Heart left ventricle (tissue), 16 donors: ENCODE results near the gene PHOSPHO1. TPM values are rescaled to one million over a fixed set of nuclear protein-coding genes. Genes with fewer than 3 reads are reported as not detected.

Experiments
- ATAC-seq, 4 donors: fragments of 200-7000 bp; cut with Tn5 transposase; one replicate each; pipeline ENCODE4 v1.9.1; 2020 to 2022; ENCODE audit warnings: moderate library complexity in 4 of 4, mild to moderate bottlenecking in 3 of 4, moderate number of reproducible peaks in 1 of 4
- DNase-seq, 5 donors: peaks; one replicate each; pipeline ENCODE4 v3.0.0-alpha.2; 2020
- H3K27ac ChIP-seq, 12 donors: fragments of 200-600 bp; sonication (generic) in 4 of 12; one replicate each; pipeline versions ENCODE4 v1.5.0 to v1.8.0; 2016 to 2022; ENCODE audit warnings: mild to moderate bottlenecking in 2 of 12
- H3K27me3 ChIP-seq, 9 donors: fragments of 200-600 bp; sonication (generic) in 2 of 9; one replicate each; pipeline versions ENCODE4 v1.5.1 to v1.8.0; 2016 to 2022; ENCODE audit warnings: mild to moderate bottlenecking in 3 of 9
- H3K36me3 ChIP-seq, 9 donors: fragments of 200-600 bp; sonication (generic) in 2 of 9; one replicate each; pipeline versions ENCODE4 v1.5.0 to v1.8.0; 2018 to 2022; ENCODE audit warnings: mild to moderate bottlenecking in 2 of 9
- H3K4me1 ChIP-seq, 12 donors: fragments of 200-600 bp; sonication (generic) in 4 of 12; one replicate each; pipeline versions ENCODE4 v1.5.0 to v1.8.0; 2016 to 2022; ENCODE audit warnings: mild to moderate bottlenecking in 3 of 12
- H3K4me3 ChIP-seq, 12 donors: fragments of 200-600 bp; sonication (generic) in 4 of 12; one replicate each; pipeline versions ENCODE4 v1.5.0 to v1.8.0; 2017 to 2022; ENCODE audit warnings: mild to moderate bottlenecking in 9 of 12, moderate library complexity in 4 of 12
- H3K9me3 ChIP-seq, 12 donors: fragments of 200-600 bp; sonication (generic) in 4 of 12; one replicate each; pipeline versions ENCODE4 v1.5.0 to v1.8.0; 2016 to 2022; ENCODE audit warnings: mild to moderate bottlenecking in 1 of 12
- POLR2A ChIP-seq, 2 donors: fragments of 450-650 bp; IDR thresholded peaks; one replicate each; pipeline ENCODE4 v1.6.1; 2017; ENCODE audit warnings: antibody characterized with exemption in 2 of 2, mild to moderate bottlenecking in 2 of 2, moderate library complexity in 2 of 2
- WGBS, 4 donors: extraction: QIAGEN DNeasy Blood & Tissue Kit in 2 of 4; methylation state at CpG; one replicate each; pipeline versions ENCODE4 v1.1.5 to v1.1.7; 2013 to 2018; 5-methylcytosine and 5-hydroxymethylcytosine counted together
- intact Hi-C, 10 donors: fragments of 100-400 bp; cut with DNase I; formaldehyde crosslinking; loops; one replicate each; pipeline versions ENCODE4 v1.11.1 to v1.14.2; 2022
- polyA plus RNA-seq, 2 donors: library from polyadenylated mRNA; stranded (reverse); fragments of 200-250 nt; gene quantifications; one replicate each; pipeline ENCODE4 v1.2.3, GENCODE V29; 2013
- total RNA-seq, 9 donors: library from RNA; depleted of rRNA in 2 of 9; stranded (reverse); fragments of >200 nt in 2 of 9; fragmentation: NEBNext Ultra II Directional in 3 of 9; extraction: Animal tissue kit (Norgen Biotek cat#: 25700) in 3 of 9; gene quantifications; one replicate each; pipeline versions ENCODE4 v1.1.0 to v1.2.4, GENCODE V29; 2016 to 2023
- TF ChIP-seq, protein P1 (sequence below), 12 donors: fragments of 200-600 bp; sonication (generic) in 4 of 12; IDR thresholded peaks; one replicate each; pipeline versions ENCODE4 v1.5.0 to v1.8.0; 2018 to 2022; ENCODE audit warnings: antibody characterized with exemption in 12 of 12, mild to moderate bottlenecking in 5 of 12
- donor health status: ischemic (EF 13 %, LVEDD 7.1; RV severe dilation, severe dysfunction).
- donor health status: healthy with polysubstance abuse.
- donor health status: DM: no; HTN: yes; CAD: no.
- donor health status: DM: no; HTN: no; CAD: no.
- donor health status: ischemic (EF 25% LVEDD 6.9; RV normal size, moderate dysfunction).
- donor health status: ischemic (EF 25% LVEDD 5.7; RV mildly dilated, moderate dysfunction).
- donor health status: healthy.
- donor health status: DM: yes; HTN: yes; CAD: no.
- donor health status: ischemic (EF 35%, LVEDD 5.7; RV mildly dilated, moderate dysfunction).
- donor health status: nonischemic (EF 11% LVEDD 7.7; RV severe dilation, severe dysfunction).
- donor health status: DM: yes; HTN: yes; CAD: no.
- donor health status: PGD.
- donor health status: ischemic (EF 29% LVEDD 5.4; RV normal size, mild dysfunction).
- donor health status: nonischemic (EF 23%, LVEDD 6.1; RV moderate dilation, normal function).

PHOSPHO1 gene
- total and polyA plus RNA-seq, 11 donors = 0.35 to 1.3 (median 0.66) TPM

DNA sequence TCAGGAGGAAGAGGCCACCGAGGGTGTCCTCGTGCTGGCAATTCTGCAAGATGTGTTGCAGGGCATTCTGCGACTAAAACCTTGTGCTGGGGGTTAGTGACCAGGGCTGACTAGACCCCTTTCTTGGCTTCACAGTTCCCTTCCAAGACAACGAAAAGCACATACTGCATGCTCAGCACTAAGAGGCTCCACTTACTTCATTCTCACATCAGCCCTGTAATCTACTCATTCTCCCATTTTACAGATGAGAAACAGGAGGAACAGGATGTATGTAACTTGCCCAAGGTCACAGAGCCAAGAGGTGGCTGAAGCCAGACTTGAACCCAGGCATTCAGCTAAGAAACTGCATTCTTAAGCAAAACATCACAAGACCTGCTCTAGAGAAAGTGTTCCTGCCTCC is 5.3 kb upstream of the PHOSPHO1 start:
- Histone ChIP-seq H3K4me1 (peaks cover 0 to 7% (median 0%) of the 10 kb centered on the region in 12 donors), H3K9me3 (no peaks in the 10 kb centered on the region), H3K4me3 (no peak overlapping the region), H3K27me3 (peaks cover 0 to 3% (median 0%) of the 10 kb centered on the region in 9 donors), H3K36me3 (no peaks in the 10 kb centered on the region), H3K27ac (no peak overlapping the region)
- WGBS, 4 donors = 75 to 77% (median 77%) methylated on average over 4 of the region's 4 CpGs
- ATAC-seq (no peak), DNase-seq (no peak)
- intact Hi-C loops = no loop called here
- no peak for TF ChIP-seq POLR2A (IDR thresholded peaks at IDR 0.05)
- TF ChIP-seq, protein P1, sequence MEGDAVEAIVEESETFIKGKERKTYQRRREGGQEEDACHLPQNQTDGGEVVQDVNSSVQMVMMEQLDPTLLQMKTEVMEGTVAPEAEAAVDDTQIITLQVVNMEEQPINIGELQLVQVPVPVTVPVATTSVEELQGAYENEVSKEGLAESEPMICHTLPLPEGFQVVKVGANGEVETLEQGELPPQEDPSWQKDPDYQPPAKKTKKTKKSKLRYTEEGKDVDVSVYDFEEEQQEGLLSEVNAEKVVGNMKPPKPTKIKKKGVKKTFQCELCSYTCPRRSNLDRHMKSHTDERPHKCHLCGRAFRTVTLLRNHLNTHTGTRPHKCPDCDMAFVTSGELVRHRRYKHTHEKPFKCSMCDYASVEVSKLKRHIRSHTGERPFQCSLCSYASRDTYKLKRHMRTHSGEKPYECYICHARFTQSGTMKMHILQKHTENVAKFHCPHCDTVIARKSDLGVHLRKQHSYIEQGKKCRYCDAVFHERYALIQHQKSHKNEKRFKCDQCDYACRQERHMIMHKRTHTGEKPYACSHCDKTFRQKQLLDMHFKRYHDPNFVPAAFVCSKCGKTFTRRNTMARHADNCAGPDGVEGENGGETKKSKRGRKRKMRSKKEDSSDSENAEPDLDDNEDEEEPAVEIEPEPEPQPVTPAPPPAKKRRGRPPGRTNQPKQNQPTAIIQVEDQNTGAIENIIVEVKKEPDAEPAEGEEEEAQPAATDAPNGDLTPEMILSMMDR (IDR thresholded peaks at IDR 0.05) = no peak

GRCh38 chr17:49234509-49235080 is 4.0 kb upstream of the PHOSPHO1 start:
- Histone ChIP-seq H3K9me3 (no peaks in the 10 kb centered on the region), H3K36me3 (no peaks in the 10 kb centered on the region), H3K27me3 (peaks cover 0 to 7% (median 0%) of the 10 kb centered on the region in 9 donors), H3K4me1 (peaks cover 0 to 17% (median 10%) of the 10 kb centered on the region in 12 donors), H3K27ac (no peak overlapping the region), H3K4me3 (no peak overlapping the region)
- TF ChIP-seq POLR2A (IDR thresholded peaks at IDR 0.05) = no peak
- TF ChIP-seq, protein P1 (IDR thresholded peaks at IDR 0.05) = no peak
- DNase-seq (no peak), ATAC-seq (no peak)
- 80 to 89% (median 88%) methylated on average over 5 of the region's 5 CpGs for WGBS, 4 donors
- intact Hi-C loops = no loop called here

- H3K36me3 ChIP-seq = no peaks in the 10 kb centered on the region
- ATAC-seq (no peak), DNase-seq (no peak)
- 68 to 74% (median 73%) methylated on average over 7 of the region's 7 CpGs for WGBS, 4 donors
- H3K9me3 ChIP-seq = no peaks in the 10 kb centered on the region
- H3K27ac ChIP-seq = no peak overlapping the region
- peaks cover 0 to 7% (median 0%) of the 10 kb centered on the region in 9 donors for H3K27me3 ChIP-seq
- no peak for TF ChIP-seq POLR2A (IDR thresholded peaks at IDR 0.05)
- TF ChIP-seq, protein P1 (IDR thresholded peaks at IDR 0.05) = no peak
- H3K4me3 ChIP-seq = peak overlapping the region in 9 of 12 donors; percentile 44 to 75 (median 69)
- intact Hi-C loops = no loop called here
- peaks cover 0 to 28% (median 15%) of the 10 kb centered on the region in 12 donors for H3K4me1 ChIP-seq
Measured at GRCh38 chr17:49231563-49231894, 942 bp upstream of the PHOSPHO1 start.

- WGBS, 4 donors = 5 to 6% (median 6%) methylated on average over 22 to 36 of the region's 36 CpGs
- TF ChIP-seq, protein P1 (IDR thresholded peaks at IDR 0.05) = no peak
- TF ChIP-seq POLR2A (IDR thresholded peaks at IDR 0.05) = no peak
- intact Hi-C loops = loop anchor here in 9 of 10 donors (5.0 to 10.0 kb wide), 9 partner anchors 38 to 165 kb away; no protein-coding TSS in a partner anchor
- peak overlapping the region in 2 of 12 donors; percentile 37 to 60 for H3K27ac ChIP-seq
- H3K36me3 ChIP-seq = no peaks in the 10 kb centered on the region
- H3K4me1 ChIP-seq = peaks cover 0 to 30% (median 15%) of the 10 kb centered on the region in 12 donors
- DNase-seq (peak in 1 of 5 donors; percentile 29), ATAC-seq (peak in 2 of 4 donors; percentile 6 to 12)
- H3K9me3 ChIP-seq = no peaks in the 10 kb centered on the region
- H3K4me3 ChIP-seq = peak overlapping the region; percentile 32 to 75 (median 67)
- H3K27me3 ChIP-seq = peaks cover 2 to 14% (median 6%) of the 10 kb centered on the region in 9 donors
Measured at GRCh38 chr17:49229805-49230600, 584 bp downstream of the PHOSPHO1 start.
